IPS-18a (cell line): ENCODE data around the gene CDC25B.

Source experiments
- H3K27ac ChIP-seq: one replicate; pipeline ENCODE4 v1.5.1; 2013; ENCODE audit warnings: low read length
- H3K27me3 ChIP-seq: one replicate; pipeline ENCODE4 v1.6.1; 2013; ENCODE audit warnings: mild to moderate bottlenecking, low read length; ENCODE audit not compliant: control insufficient read depth, insufficient read depth
- H3K36me3 ChIP-seq: one replicate; pipeline ENCODE4 v1.6.1; 2013; ENCODE audit warnings: low read depth, low read length; ENCODE audit not compliant: control insufficient read depth
- H3K4me1 ChIP-seq: one replicate; pipeline ENCODE4 v1.6.1; 2013; ENCODE audit warnings: low read depth, low read length; ENCODE audit not compliant: control insufficient read depth
- H3K4me3 ChIP-seq: one replicate; pipeline ENCODE4 v1.5.1; 2013; ENCODE audit warnings: low read length
- H3K9ac ChIP-seq: one replicate; pipeline ENCODE4 v1.6.1; 2013; ENCODE audit warnings: mild to moderate bottlenecking, low read length, moderate library complexity
- H3K9me3 ChIP-seq: one replicate; pipeline ENCODE4 v1.6.1; 2013; ENCODE audit warnings: low read depth, low read length; ENCODE audit not compliant: control insufficient read depth

CDC25B gene

GRCh38 chr20:3766422-3767109 lies 29.5 kb upstream of the CDC25B start:
- Histone ChIP-seq H3K27me3 (no peaks in the 10 kb centered on the region), H3K4me3 (peak overlapping the region; percentile 82), H3K9ac (peak overlapping the region; percentile 72), H3K4me1 (peaks cover 9% of the 10 kb centered on the region), H3K9me3 (no peaks in the 10 kb centered on the region), H3K27ac (no peak overlapping the region), H3K36me3 (peaks cover 4% of the 10 kb centered on the region)

- Histone ChIP-seq H3K27ac (no peak overlapping the region), H3K36me3 (no peaks in the 10 kb centered on the region), H3K9ac (peak overlapping the region; percentile 72), H3K9me3 (no peaks in the 10 kb centered on the region), H3K27me3 (no peaks in the 10 kb centered on the region), H3K4me3 (peak overlapping the region; percentile 82), H3K4me1 (peaks cover 9% of the 10 kb centered on the region)
Measured at GRCh38 chr20:3767110-3767426, 29.0 kb upstream of the CDC25B start.

GRCh38 chr20:3767427-3768341 lies 28.4 kb upstream of the CDC25B start, which contains the start of gene ADISSP:
Gene ADISSP (minus strand): TSS chr20:3767753. CDS start chr20:3760100, 7,653 bp downstream.
- H3K9ac ChIP-seq = peak within 1 kb of the TSS; percentile 83

GRCh38 chr20:3768342-3769130 lies 27.6 kb upstream of the CDC25B start:
- H3K27ac ChIP-seq = peak overlapping the region; percentile 13
- H3K27me3 ChIP-seq = no peaks in the 10 kb centered on the region
- H3K4me1 ChIP-seq = peaks cover 9% of the 10 kb centered on the region
- no peaks in the 10 kb centered on the region for H3K36me3 ChIP-seq
- peak overlapping the region; percentile 83 for H3K9ac ChIP-seq
- H3K4me3 ChIP-seq = peak overlapping the region; percentile 82
- H3K9me3 ChIP-seq = no peaks in the 10 kb centered on the region

More at GRCh38 chr20:3767427-3768341, 28.4 kb upstream of the CDC25B start, which contains the start of gene ADISSP:
- no peaks in the 10 kb centered on the region for H3K36me3 ChIP-seq
- peak within 1 kb of the TSS; percentile 13 for H3K27ac ChIP-seq
- peaks cover 9% of the 10 kb centered on the region for H3K4me1 ChIP-seq
- H3K9me3 ChIP-seq = no peaks in the 10 kb centered on the region
- peak within 1 kb of the TSS; percentile 82 for H3K4me3 ChIP-seq
- no peaks in the 10 kb centered on the region for H3K27me3 ChIP-seq

GRCh38 chr20:3771552-3772058 lies 24.5 kb upstream of the CDC25B start:
- Histone ChIP-seq H3K27me3 (peaks cover 7% of the 10 kb centered on the region), H3K9me3 (no peaks in the 10 kb centered on the region), H3K4me3 (no peak overlapping the region), H3K9ac (no peak overlapping the region), H3K4me1 (peaks cover 6% of the 10 kb centered on the region), H3K36me3 (no peaks in the 10 kb centered on the region), H3K27ac (no peak overlapping the region)

GRCh38 chr20:3775457-3776108 lies 20.5 kb upstream of the CDC25B start:
- H3K27ac ChIP-seq = no peak overlapping the region
- no peaks in the 10 kb centered on the region for H3K9me3 ChIP-seq
- no peaks in the 10 kb centered on the region for H3K36me3 ChIP-seq
- H3K4me3 ChIP-seq = no peak overlapping the region
- no peak overlapping the region for H3K9ac ChIP-seq
- H3K4me1 ChIP-seq = no peaks in the 10 kb centered on the region
- peaks cover 45% of the 10 kb centered on the region for H3K27me3 ChIP-seq

- peak overlapping the region; percentile 71 for H3K4me3 ChIP-seq
- no peaks in the 10 kb centered on the region for H3K36me3 ChIP-seq
- H3K9me3 ChIP-seq = no peaks in the 10 kb centered on the region
- H3K27ac ChIP-seq = no peak overlapping the region
- peaks cover 4% of the 10 kb centered on the region for H3K4me1 ChIP-seq
- peaks cover 47% of the 10 kb centered on the region for H3K27me3 ChIP-seq
- H3K9ac ChIP-seq = no peak overlapping the region
Measured at GRCh38 chr20:3777381-3777715, 18.8 kb upstream of the CDC25B start.

- Histone ChIP-seq H3K27me3 (peaks cover 47% of the 10 kb centered on the region), H3K27ac (no peak overlapping the region), H3K9me3 (no peaks in the 10 kb centered on the region), H3K36me3 (no peaks in the 10 kb centered on the region), H3K9ac (no peak overlapping the region), H3K4me1 (peaks cover 4% of the 10 kb centered on the region), H3K4me3 (peak overlapping the region; percentile 71)
Measured at GRCh38 chr20:3777716-3778629, 18.1 kb upstream of the CDC25B start.

GRCh38 chr20:3778976-3779375 lies 17.1 kb upstream of the CDC25B start:
- Histone ChIP-seq H3K36me3 (no peaks in the 10 kb centered on the region), H3K27me3 (peaks cover 47% of the 10 kb centered on the region), H3K9ac (no peak overlapping the region), H3K4me1 (peaks cover 4% of the 10 kb centered on the region), H3K9me3 (no peaks in the 10 kb centered on the region), H3K27ac (no peak overlapping the region), H3K4me3 (peak overlapping the region; percentile 71)

GRCh38 chr20:3781153-3781910 lies 14.8 kb upstream of the CDC25B start, which contains the start of gene SPEF1:
Gene SPEF1 (minus strand): TSS chr20:3781448. CDS start chr20:3781287, 161 bp downstream.
- Histone ChIP-seq H3K4me3 (peak within 1 kb of the TSS; percentile 37), H3K4me1 (peaks cover 8% of the 10 kb centered on the region), H3K36me3 (no peaks in the 10 kb centered on the region), H3K27ac (no peak within 1 kb of the TSS), H3K9ac (no peak within 1 kb of the TSS), H3K9me3 (no peaks in the 10 kb centered on the region), H3K27me3 (peaks cover 49% of the 10 kb centered on the region)
